GM18526 (cell line): ENCODE data around the gene DMRTB1.

ENCODE experiments used
- POLR2A ChIP-seq: IDR thresholded peaks from 3 replicates; pipeline ENCODE4 v1.6.1; 2011; ENCODE audit not compliant: insufficient read length; ENCODE audit errors: extremely low read depth

DMRTB1 gene

GRCh38 chr1:53430261-53430660, 28.9 kb upstream of the DMRTB1 start:
- TF ChIP-seq POLR2A, result no peak

GRCh38 chr1:53430779-53431178, 28.4 kb upstream of the DMRTB1 start:
- no peak for TF ChIP-seq POLR2A

- TF ChIP-seq POLR2A, result no peak
Observed at GRCh38 chr1:53431244-53431643, 28.0 kb upstream of the DMRTB1 start.

- TF ChIP-seq POLR2A, result no peak
Observed at GRCh38 chr1:53431805-53432565, 27.2 kb upstream of the DMRTB1 start.

- no peak for TF ChIP-seq POLR2A
Observed at GRCh38 chr1:53432611-53433010, 26.6 kb upstream of the DMRTB1 start.

GRCh38 chr1:53435151-53435550, 24.0 kb upstream of the DMRTB1 start:
- no peak for TF ChIP-seq POLR2A

DNA sequence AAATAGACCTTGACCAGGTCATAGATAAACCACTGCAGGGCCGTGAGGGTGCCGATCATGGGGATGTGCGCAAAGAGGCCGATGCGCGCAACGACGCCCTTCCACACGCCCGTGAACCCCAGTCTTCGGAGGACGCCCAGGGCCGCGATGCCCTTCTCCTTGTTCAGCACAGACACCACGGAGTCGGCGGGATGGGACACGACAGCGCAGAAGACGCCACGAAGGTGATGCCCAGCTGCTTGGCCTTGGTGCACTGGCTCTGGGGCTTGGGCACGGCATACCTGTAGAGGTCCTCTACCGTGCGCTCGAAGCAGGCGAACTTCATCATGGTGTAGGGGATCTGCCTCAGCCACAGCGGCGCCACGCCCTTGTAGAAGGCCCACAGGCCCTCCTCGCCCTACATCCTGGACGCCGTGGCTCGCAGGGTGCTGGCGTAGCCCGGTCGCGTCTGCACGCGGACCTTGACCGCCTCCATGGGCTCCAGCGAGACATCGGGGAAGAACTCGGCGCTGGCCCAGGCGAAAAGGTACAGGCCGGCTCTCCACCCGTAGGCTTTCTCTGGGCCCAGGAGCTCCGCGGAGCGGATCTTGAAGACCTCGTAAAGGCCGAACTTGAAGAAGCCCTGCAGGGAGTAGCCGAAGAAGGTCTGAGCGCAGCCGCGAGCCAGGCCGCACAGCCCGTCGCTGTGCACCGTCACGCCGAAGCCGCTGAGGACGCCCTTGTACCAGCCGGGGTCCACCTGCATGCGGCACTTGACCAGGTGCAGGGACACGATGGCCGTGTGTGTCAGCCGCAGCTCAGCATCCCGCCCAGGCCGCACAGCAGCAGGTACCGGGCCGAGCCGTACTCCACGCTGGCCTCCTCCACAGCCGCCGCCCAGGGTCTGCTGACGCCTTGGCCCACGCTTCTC, 20.5 kb upstream of the DMRTB1 start:
- no peak for TF ChIP-seq POLR2A

GRCh38 chr1:53439337-53440207, 19.6 kb upstream of the DMRTB1 start:
- no peak for TF ChIP-seq POLR2A

- no peak for TF ChIP-seq POLR2A
Observed at GRCh38 chr1:53440633-53441032, 18.6 kb upstream of the DMRTB1 start.

DNA sequence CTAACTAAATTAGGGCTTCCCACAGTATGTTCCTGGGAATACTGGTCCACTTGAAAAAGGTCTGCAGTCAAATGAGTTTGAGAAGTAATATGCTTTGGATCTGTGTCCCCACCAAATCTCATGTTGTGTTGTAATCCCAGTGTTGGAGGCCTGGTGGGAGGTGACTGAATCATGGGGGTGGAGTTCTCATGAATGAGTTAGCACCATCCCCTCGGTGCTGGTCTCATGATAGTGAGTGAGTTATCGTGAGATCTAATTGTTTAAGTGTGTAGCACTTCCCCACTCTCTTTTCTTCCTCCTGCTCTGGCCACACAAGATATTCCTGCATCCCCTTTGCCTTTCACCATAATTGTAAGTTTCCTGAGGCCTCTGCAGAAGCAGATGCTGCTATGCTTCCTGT, 16.9 kb upstream of the DMRTB1 start:
- no peak for TF ChIP-seq POLR2A

DNA sequence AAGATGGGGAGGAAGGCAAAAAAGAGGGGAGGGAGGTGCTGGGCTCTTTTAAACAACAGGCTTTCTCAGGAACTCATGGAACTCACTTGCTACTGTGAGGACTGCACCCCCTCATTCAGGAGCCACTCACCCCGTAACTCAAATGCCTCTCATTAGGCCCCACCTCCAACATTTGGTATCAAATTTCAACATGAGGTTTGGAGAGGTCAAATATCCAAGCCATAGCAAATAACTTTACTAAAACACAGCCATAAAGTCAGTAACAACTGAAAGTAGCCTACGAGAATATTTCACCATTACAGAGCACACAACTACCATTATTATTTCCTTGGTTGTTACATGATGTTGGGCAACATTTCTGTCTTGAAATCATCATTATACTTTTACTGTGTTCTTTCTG, 13.1 kb upstream of the DMRTB1 start:
- TF ChIP-seq POLR2A, result no peak

DNA sequence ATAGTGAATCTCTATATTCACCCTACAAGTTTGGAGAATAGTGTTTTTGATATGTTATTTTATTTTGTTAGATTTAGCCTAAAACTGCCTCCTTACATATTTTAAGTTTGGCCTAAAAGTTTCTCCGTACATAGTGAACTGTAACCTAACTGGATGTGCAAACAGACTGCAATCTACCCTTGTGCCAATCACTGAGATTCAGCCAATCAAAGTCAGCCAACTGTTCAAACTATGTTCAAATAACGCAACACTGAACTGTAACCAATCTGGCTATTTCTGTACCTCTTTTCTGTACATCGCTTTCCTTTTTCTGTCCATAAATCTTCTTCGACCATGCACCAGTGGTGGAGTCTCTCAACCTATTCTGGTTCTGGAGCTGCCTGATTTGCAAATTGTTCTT, 11.8 kb upstream of the DMRTB1 start:
- no peak for TF ChIP-seq POLR2A

DNA sequence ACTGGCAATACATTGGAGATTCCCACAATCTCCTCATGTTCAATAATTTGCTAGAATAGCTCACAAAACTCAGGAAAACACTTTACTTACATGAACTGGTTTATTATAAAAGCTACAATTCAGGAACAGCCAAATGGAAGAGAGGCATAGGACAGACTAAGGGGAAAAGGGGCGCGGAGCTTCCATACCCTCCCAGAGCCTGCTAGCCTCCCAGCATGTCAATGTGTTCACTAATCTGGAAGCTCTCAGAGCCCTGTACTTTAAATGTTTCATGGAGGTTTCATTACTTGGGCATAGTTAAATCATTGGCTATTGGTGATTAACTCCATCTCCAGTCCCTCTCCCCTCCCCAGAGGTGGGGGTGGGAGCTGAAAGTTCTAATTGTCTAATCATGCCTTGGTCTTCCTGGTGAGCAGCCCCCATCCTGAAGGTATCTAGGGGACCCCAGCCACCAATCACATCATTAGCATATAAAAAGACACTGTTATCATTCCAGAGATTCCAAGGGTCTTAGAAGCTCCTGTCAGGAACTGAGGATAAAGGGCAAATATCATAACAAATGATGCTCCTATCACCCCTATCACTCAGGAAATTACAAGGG, 10.9 kb upstream of the DMRTB1 start:
- no peak for TF ChIP-seq POLR2A

- no peak for TF ChIP-seq POLR2A
Observed at GRCh38 chr1:53449021-53449420, 10.2 kb upstream of the DMRTB1 start.

DNA sequence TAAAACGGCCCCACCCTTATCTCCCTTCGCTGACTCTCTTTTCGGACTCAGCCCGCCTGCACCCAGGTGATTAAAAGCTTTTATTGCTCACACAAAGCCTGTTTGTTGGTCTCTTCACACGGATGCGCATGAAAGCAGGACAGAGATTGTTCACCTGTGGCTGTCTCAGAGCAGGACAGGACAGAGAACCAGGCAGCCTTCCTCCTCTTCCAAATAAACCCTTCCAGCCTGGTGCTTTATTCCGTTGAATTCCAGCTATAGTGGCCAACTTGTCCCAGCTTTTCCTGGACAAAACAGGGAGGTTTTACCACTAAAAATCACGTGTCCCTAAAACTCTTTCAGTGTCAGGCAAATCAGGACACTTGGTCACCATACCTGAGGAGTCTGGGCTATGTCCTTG, 9.5 kb upstream of the DMRTB1 start:
- TF ChIP-seq POLR2A, result no peak
